Left forelimb (tissue), 1 donor: ENCODE results near the gene PDZD8.

Experiments used
- DNase-seq: peaks from one replicate; pipeline ENCODE4 v3.0.0-alpha.2; 2018; ENCODE audit warnings: low spot score

PDZD8 gene

DNA sequence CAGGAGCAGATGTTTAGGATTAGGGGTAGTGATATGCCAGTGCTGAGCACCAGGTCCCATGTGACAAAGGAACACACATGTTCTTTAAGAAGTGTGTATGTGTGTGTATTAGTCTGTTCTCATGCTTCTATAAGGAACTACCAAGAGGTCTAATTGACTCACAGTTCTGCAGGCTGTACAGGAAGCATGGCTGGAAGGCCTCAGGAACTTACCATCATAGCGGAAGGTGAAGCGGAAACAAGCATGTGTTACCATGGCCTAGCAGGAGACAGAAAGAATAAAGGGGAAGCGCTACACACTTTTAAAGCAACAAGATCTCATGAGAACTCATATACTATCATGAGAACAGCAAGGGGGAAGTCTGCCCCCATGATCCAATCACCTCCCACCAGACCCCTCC lies 22.8 kb upstream of the PDZD8 start:
- DNase-seq = no peak

DNA sequence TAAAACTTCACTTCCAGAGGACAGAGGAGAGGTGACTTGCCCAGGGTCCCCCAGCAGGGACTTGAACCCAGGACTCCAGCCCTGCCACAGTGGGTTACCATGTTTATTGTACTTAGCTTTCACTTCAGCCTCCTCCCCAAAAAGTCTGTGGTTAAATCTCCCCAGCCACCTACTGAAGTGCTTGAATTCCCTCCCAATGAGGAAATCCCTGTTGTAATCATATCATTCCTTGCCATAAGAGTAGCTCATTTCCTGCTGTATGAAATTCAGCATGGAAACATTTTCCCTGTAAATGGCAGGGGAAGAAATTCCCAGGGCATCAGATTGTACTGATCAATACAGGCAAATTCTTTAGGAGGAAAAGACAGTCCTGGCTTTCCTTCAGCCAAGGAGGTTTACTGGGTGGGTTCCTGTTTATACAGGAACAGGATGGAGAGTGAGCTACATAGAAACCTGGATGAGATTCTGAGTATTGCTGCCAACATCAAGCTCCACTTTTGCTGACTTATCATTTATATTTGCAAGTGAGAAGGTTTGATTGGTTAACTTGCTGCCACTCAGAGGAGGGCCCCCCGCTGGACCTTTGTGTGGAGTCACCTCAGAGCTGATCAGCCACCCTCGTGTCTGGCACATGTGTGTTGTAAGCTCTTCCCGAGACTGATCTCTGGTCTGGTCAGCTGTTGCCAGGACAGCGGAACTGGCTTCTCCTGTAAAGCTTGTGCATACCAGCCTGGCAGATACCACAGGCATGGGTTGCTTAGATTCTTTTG lies 16.4 kb upstream of the PDZD8 start:
- no peak for DNase-seq

DNA sequence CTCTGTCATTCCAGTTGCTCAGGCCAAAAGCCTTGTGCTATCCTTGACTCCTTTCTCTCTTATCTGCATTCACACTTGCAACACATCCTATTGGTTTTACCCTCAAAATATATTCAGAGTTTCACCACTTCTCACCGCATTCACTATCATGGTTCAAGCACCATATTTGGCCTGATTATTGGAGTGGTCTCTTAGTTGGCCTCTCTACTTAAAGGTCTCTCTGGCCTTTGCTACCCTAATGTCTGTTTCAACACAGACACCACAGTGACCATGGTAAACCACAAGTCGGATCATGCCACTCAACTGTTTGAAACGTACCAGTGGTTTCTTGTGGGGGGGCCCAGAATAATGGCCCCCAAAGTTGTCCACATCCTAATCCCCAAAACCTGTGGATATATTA lies 15.2 kb upstream of the PDZD8 start:
- DNase-seq = no peak

DNA sequence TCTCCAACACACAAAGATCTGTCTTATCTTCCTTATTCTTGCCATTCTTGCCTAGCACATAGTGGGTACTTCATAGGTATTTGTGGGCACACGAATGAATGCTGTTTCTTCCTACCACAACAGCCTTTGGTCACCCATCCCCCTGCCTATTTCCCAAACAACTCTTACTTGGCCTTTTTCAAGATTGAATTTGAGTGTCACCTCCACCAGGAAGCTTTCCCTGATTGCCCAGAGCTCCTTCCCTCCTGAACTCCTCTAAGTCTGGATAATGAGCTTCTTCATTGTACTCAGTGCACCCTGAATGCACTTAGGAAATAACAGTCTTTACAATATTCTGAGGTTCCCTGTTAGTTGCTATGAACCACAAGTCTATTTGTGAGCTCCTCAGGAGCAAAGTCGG lies 11.6 kb upstream of the PDZD8 start:
- DNase-seq = no peak

DNA sequence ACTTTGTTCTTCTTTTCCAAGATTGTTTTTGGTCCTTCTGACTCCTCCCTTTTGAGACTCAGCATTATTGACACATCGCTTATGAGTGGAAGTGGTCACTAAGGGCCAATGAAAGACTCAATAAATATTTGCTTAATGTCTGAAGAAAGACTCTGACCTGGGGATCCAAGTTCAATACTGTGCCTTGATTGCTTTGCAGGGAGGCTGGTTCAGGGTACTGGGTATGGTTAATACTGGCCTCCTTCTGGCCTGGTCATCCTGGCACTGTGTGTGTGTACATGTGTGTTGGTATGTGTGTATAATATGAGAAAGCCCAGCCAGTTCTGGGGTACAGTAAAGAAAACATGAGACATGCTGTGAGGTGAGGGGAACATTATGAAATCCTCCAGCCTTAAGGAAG lies 7.6 kb upstream of the PDZD8 start:
- DNase-seq = no peak

DNA sequence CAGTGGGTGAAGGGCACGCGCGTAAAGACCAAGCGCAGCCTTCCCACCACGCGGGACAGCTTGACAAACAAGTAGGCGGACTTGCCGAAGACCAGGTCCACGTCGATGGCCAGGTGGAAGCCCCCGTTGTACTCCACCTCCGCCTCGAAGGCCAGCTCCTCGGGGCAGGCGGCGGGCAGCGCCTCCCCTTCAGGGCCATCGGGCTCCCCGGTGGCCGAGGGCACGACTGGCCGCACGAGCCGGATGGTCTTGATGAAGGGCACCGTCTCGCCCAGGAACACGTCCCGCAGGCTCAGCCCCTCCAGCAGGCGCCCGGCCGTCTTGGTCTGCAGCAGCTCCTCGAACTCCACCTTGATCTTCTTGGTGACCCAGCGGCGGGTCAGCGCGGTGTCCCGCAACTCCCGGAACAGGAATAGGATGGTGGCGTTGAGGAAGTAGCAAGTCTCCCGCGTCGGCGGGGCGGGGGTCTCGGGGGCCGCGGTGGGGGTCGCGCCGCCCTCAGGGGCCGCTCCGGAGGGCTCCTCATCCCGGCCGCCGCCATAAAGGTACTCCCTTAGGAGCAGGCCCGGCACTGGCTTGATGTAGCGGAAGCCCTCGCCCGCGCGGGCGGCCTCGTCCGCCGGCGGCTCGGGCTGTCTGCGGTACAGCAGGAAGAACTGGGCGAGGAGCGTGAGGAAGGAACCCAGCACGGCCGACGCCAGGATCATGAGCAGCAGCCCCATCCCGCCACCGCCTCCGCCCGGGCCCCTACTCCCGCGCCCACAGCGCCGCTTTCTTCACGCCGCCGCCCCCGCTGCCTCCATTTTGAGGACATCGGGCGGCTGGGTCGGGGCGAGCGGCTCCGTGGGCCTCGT lies 507 bp downstream of the PDZD8 start:
- DNase-seq = peak; percentile 69

DNA sequence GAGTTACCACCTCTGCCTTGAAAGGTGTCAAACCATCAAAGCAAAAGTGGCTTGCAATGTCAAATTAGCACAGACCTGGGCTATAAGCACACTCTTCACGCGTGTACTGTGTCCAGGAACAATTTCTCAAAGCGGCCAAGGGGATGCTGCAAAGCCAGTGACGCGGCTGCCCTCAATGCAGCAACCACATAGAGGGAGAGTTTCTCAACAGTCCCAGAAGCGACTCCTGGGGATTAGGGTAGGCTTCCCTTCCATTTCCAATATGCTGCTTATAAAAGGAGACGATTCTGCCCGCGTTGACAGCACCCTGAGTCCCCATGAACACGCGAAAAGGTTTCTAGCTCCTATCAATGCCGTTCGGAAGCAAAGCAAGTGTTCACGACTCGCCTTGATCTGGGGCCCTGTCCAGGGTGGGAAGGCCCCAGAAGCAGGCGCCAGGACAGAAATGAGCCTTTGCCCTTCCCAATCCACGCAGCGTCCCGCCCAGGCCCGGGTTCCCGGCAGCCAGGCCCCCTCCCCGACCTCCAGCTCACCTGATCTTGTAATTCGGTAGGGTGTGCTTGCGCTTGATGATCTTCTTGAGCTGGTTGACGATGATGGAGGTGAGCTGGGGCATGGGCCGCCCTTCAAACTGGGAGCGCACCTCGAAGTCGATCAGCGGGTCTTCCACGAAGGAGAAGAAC lies 1.3 kb downstream of the PDZD8 start:
- DNase-seq = peak; percentile 69

DNA sequence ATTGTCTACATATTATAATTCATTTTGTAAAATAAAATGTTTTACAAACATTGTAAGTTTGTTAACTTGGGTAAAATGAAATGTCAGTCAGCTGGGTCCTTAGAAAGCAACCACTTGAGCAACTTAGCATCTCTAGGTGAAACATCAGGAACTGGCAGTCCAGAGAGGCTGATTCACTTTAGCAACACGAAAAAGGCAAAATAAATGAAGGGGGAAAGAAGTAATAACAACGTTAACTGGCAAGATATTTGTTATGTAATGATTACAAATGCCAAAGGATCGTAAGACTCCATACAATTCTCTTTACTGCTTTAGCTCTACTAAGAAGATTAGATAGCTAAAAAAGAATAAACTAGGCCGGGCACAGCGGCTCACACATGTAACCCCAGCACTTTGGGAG lies 5.0 kb downstream of the PDZD8 start:
- DNase-seq = no peak

DNA sequence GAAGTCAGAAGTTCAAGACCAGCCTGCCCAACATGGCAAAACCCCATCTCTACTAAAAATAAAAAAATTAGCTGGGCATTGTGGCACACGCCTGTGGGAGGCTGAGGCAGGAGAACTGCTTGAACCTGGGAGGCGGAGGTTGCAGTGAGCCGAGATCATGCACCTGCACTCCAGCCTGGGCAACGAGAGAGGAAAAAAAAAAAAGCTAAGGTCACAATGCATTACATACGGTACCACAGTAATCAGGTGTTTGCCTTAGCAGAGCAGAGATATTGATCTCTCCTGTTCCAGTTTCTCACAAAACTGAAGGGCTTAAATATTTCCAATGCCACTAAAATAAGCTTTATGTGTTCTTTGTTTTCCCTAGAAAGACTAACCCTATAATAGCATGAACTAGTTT lies 7.5 kb downstream of the PDZD8 start:
- no peak for DNase-seq

DNA sequence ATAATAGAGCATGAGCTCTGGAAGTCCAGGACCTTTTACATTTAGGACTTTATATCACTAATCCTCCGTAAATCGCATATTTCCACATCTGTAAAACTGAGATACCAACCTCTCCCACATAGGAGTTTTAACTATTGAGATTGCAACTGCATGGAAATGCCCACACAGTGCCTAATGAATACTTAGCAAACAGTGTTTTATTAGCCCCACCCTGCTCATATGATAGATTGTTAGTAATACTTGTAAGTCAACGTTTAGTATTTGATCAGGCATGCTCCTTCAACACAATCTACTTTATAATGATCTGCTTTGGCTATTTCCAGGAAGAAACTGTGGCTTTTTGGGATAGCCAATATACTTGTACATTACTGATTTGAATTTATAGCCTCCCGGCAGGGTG lies 8.5 kb downstream of the PDZD8 start:
- DNase-seq = no peak

DNA sequence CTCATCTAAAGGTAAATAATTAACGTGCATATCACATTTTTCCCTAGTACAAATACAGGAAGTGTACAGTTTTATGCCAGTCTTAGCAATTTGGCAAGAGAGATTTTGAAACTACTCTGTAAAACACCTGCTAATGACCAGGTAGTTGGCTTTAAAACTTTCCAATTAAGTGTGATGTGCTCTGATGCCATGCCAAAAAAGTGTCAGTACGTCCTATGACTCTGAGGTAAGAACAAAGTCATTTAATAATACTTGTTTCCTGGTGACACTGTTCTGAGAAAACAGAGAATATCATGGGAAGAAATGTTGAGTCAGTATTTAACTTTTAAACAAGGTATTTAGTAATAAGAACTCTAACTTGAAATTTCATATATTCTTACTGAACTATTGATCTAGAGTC lies 9.6 kb downstream of the PDZD8 start:
- DNase-seq = no peak

DNA sequence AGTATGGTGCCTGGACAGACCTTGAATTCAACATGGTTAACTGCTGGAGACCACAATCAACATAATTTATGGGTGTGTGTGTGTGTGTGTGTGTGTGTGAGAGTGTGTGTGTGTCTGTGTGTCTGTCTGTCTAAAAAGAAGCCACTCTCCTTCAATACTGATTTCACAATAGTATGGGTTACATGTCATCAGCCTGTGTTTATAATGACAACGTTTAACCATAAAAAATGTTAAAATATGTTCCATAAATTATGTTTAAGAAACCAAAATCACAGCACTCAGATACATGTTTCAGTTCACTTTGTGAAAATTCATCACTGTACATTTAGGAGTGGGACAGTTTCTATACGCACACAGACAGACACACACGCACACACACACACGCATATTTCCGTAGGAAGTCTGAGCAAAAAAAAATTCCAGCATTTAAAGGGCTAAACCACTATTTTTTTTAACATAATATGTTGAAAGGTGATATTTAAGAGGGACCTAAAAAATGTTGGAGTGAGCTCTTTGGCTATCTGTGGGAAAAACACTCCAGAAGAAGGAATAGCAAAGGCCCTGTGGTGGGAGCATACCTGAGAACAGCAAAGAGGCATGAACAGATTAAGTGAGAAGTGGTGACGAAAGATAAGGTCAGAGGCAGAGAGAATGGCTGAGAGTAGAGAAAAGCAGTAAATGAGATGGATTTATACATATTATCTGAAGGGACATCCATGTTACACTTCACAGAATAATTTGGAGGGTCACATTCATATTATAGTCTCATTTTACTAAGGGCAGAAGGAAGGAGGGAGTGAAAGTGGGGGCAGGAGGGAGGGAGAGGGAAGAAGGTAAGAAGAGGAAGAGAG lies 10.9 kb downstream of the PDZD8 start:
- no peak for DNase-seq

DNA sequence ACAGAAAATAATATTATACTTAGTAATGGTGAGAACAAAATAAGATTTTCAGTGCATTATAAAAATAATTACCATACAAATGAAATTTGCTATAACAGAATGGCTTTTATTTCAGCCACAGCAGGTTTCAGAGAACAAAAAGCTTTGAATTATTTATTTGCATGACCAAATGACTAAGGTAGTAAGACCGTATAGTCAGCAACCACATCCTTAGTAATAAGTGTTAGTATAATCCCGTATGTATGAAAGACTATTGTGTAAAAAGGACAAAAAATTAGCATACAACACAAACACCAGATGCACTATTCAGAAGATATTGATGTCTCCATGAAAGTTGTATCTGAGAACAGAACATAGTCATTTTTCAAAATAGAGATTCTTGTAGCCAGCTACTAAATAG lies 12.2 kb downstream of the PDZD8 start:
- no peak for DNase-seq

DNA sequence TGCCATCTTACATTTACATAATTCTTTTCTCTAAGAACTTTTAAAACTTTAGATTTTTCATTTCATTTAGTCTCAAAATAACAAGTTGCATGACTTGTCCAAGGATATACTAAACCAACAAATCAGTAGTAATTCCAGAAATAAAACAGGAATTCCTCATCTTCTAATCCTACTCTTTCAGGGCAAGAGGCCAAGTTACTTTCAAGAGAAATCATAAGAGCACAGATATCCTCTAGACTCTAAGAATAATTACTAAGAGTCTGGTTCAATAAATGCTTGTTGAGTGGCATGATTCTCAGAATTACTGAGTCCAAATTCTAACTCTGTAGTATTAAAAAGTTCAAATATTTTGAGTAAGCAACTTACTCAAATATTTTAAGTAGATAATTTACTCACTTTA lies 12.9 kb downstream of the PDZD8 start:
- no peak for DNase-seq

DNA sequence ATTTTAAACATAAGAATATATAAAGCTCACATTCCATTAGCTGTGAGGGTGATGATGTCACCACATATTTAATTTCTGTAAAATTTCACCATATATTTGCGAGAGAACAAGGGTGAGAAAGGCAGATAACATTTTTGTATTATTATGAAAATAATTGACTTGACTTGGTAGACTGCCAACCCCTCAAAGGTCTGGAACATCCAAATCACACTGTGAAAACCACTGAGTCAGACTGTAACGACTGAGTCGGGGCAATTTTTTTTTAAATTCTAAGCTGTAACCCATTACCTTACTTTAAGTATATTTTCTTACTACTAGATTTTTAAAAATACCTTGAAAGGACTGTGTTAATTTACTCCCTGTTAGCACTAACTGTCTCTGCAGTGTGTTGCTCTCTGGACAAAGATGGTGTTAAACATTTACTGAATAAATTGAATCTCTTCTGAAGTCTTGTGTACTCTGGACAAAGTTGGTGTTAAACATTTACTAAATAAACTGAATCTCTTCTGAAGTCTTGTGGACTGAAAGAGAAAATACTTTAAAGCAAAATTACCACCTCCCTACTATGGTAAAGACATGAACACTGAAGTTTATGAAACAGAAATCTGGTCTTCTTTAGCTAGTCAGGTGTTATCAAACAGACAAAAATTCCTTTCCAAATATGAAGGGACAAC lies 14.1 kb downstream of the PDZD8 start:
- no peak for DNase-seq

DNA sequence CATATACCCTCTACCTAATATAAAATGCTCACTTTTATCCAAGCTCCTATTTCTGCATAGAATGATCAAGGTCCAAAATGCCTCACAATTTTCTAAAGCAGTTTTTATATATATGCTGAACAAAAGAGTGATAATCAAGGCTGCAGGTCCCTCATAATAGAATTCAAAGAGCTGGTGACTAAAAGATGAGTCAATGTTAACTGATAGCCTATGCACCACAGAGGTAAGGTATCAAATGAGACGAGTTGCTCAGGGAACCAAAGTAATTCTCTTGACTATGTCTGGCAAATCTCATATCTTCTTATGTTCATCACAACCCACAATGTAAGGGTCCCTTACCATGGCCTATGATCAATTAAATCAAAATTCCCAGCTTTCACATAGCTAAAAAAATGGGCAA lies 15.2 kb downstream of the PDZD8 start:
- DNase-seq = no peak

DNA sequence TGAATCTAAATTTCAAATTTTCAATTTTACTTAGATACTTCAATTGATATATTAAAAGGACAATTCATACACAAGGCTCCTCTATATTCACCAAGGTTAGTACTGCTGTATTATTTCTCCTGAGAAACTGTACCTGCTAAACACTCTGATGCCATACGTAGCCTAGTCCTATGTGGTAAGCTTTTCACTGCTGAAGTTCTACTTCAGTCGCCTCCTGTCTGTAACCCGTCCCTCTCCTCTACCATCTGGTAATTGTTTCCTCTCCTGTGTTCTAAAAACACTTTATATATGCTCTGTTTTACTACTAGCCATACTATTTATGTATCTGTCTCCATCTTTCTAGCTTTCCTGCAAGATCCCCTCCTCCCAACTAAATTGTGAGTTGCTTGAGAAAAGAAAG lies 20.2 kb downstream of the PDZD8 start:
- DNase-seq = no peak

DNA sequence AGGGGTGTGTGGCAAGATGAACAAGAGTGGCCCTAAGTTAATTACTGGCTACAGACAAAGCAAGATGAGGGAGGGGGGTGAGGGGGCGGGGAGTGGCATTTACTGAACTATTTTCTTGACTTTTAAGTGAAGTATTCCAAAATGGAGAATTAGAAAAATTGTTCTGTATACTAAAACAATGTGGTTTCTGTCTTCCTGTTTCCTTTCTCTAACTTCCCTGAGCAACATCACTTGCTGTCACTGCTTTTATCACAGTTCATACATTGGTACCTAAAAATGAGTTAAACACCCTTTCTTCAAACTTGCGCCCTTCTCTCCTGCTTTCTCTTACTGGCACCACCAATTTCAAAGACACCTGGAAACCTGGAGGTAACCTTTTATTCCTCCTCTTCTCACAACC lies 21.6 kb downstream of the PDZD8 start:
- no peak for DNase-seq

DNA sequence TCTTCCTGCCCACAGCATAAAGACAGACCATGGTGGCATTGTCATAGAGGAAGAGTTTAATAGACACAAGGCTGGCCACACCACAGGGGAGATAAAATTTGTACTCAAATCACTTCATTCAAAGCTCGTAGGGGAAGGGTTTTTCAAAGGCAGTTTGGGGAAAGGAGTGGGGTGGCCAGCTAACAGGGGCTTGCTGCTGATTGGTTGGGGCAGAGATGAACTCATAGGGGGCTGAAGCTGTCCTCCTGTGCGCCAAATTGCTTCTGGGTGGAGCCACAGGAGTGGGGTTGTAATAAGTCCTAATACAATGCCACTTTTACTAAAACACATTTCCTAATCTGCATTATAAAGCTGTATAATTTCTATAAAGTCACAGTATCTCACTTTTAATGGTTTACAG lies 22.5 kb downstream of the PDZD8 start:
- DNase-seq = no peak

DNA sequence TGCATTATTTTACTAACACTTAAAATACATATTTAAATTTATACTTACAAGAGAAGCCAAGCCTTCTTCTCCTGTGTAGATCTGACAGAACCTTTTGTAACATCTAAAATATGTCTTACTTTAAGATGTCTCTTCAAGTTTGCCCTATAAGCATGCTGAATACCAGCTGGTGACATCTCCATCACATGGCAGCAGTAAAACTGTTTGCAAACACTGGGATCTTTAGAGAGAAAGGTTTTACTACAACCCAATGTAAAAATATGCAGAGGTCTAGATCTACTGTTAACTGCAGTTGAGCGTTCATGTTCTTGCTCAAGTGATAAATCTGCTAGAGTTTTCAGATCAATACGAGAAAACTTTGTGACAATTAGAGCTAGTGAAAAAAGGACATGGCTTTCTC lies 23.2 kb downstream of the PDZD8 start:
- no peak for DNase-seq

DNA sequence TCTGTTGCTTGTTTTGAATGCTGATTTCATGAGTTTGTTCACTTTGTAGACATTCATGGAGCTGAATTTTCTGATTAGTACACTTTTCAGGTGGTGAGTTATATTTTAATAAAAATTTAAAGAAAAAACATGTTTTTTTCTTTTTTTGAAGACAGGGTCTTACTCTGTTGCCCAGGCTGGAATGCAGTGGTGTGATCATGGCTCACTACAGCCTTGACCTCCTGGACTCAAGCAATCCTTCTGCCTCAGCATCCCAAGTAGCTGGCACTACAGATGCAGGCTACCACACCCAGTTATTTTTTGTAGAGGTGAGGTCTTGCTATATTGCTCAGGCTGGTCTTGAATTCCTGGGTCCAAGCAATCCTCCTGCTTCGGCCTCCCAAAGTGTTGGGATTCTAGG lies 23.7 kb downstream of the PDZD8 start:
- no peak for DNase-seq

DNA sequence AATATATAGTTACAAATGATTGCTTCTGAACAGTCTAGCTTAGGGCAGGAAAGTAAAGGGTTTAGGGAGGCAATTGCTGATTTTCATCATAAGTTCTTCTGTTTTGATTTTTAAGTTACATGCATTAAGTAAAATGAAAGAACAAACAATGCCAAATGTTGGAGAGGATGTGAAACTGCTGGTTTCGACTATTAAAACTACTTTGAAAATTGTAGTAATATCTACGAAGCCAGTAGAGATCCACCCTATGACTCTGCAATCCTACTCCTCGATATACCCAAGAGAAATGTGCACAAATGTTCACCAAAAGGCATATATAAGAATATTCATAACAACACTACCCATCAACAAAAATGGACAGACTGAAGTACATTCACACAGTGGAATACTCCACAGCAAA lies 24.3 kb downstream of the PDZD8 start:
- no peak for DNase-seq
